ENCODE measurements around the gene ASCL2.

Gene ASCL2

GRCh38 chr11:2314525-2315394, 44.4 kb upstream of the ASCL2 start:
- H3K27ac ChIP-seq (ENCODE audit: insufficient read depth, low read depth, low read length, poor library complexity, severe bottlenecking), result no peak overlapping the region
- 82 to 83% methylated on average over 15 of the region's 16 CpGs for WGBS, 2 experiments
- no peak overlapping the region for H3K4me3 ChIP-seq (ENCODE audit: insufficient read depth, low read depth, low read length)
- no peaks in the 10 kb centered on the region for H3K27me3 ChIP-seq (ENCODE audit: control insufficient read depth, insufficient read depth, low read length, poor library complexity, severe bottlenecking)
- H3K36me3 ChIP-seq (ENCODE audit: control insufficient read depth, insufficient read depth, low read length), result no peaks in the 10 kb centered on the region
- H3K4me1 ChIP-seq (ENCODE audit: control insufficient read depth, insufficient read depth, low read length), result no peaks in the 10 kb centered on the region
- no peaks in the 10 kb centered on the region for H3K9me3 ChIP-seq (ENCODE audit: control insufficient read depth, low read length)

GRCh38 chr11:2314136-2314524, 43.7 kb upstream of the ASCL2 start:
- Histone ChIP-seq H3K36me3 (ENCODE audit: control insufficient read depth, insufficient read depth, low read length) (no peaks in the 10 kb centered on the region), H3K27ac (ENCODE audit: insufficient read depth, low read depth, low read length, poor library complexity, severe bottlenecking) (no peak overlapping the region), H3K4me1 (ENCODE audit: control insufficient read depth, insufficient read depth, low read length) (no peaks in the 10 kb centered on the region), H3K27me3 (ENCODE audit: control insufficient read depth, insufficient read depth, low read length, poor library complexity, severe bottlenecking) (no peaks in the 10 kb centered on the region), H3K9me3 (ENCODE audit: control insufficient read depth, low read length) (no peaks in the 10 kb centered on the region), H3K4me3 (ENCODE audit: insufficient read depth, low read depth, low read length) (no peak overlapping the region)
- WGBS, 2 experiments, result 95% methylated on average over 7 of the region's 7 CpGs

- Histone ChIP-seq H3K4me3 (ENCODE audit: insufficient read depth, low read depth, low read length) (no peak overlapping the region), H3K9me3 (ENCODE audit: control insufficient read depth, low read length) (no peaks in the 10 kb centered on the region), H3K4me1 (ENCODE audit: control insufficient read depth, insufficient read depth, low read length) (no peaks in the 10 kb centered on the region), H3K36me3 (ENCODE audit: control insufficient read depth, insufficient read depth, low read length) (no peaks in the 10 kb centered on the region), H3K27ac (ENCODE audit: insufficient read depth, low read depth, low read length, poor library complexity, severe bottlenecking) (no peak overlapping the region), H3K27me3 (ENCODE audit: control insufficient read depth, insufficient read depth, low read length, poor library complexity, severe bottlenecking) (no peaks in the 10 kb centered on the region)
- 93 to 94% methylated on average over 34 of the region's 34 CpGs for whole genome bisulfite sequencing, 2 experiments
Measured at GRCh38 chr11:2313051-2313951, 42.9 kb upstream of the ASCL2 start.

- no peaks in the 10 kb centered on the region for H3K36me3 ChIP-seq (ENCODE audit: control insufficient read depth, insufficient read depth, low read length)
- H3K4me1 ChIP-seq (ENCODE audit: control insufficient read depth, insufficient read depth, low read length), result no peaks in the 10 kb centered on the region
- H3K4me3 ChIP-seq (ENCODE audit: insufficient read depth, low read depth, low read length), result no peak overlapping the region
- no peaks in the 10 kb centered on the region for H3K9me3 ChIP-seq (ENCODE audit: control insufficient read depth, low read length)
- no peak overlapping the region for H3K27ac ChIP-seq (ENCODE audit: insufficient read depth, low read depth, low read length, poor library complexity, severe bottlenecking)
- 88 to 89% methylated on average over 22 of the region's 22 CpGs for WGBS, 2 experiments
- no peaks in the 10 kb centered on the region for H3K27me3 ChIP-seq (ENCODE audit: control insufficient read depth, insufficient read depth, low read length, poor library complexity, severe bottlenecking)
Measured at GRCh38 chr11:2312232-2313042, 42.0 kb upstream of the ASCL2 start.

- no peak overlapping the region for H3K4me3 ChIP-seq (ENCODE audit: insufficient read depth, low read depth, low read length)
- WGBS, 2 experiments, result 87 to 89% methylated on average over 21 of the region's 21 CpGs
- H3K27ac ChIP-seq (ENCODE audit: insufficient read depth, low read depth, low read length, poor library complexity, severe bottlenecking), result no peak overlapping the region
Measured at GRCh38 chr11:2311353-2312133, 41.2 kb upstream of the ASCL2 start.

GRCh38 chr11:2310786-2311352, 40.5 kb upstream of the ASCL2 start:
- no peaks in the 10 kb centered on the region for H3K27me3 ChIP-seq (ENCODE audit: control insufficient read depth, insufficient read depth, low read length, poor library complexity, severe bottlenecking)
- 84 to 86% methylated on average over 16 of the region's 16 CpGs for WGBS, 2 experiments
- H3K4me1 ChIP-seq (ENCODE audit: control insufficient read depth, insufficient read depth, low read length), result peaks cover 4% of the 10 kb centered on the region
- no peaks in the 10 kb centered on the region for H3K9me3 ChIP-seq (ENCODE audit: control insufficient read depth, low read length)
- no peak overlapping the region for H3K4me3 ChIP-seq (ENCODE audit: insufficient read depth, low read depth, low read length)
- no peaks in the 10 kb centered on the region for H3K36me3 ChIP-seq (ENCODE audit: control insufficient read depth, insufficient read depth, low read length)
- no peak overlapping the region for H3K27ac ChIP-seq (ENCODE audit: insufficient read depth, low read depth, low read length, poor library complexity, severe bottlenecking)

More at GRCh38 chr11:2311353-2312133, 41.2 kb upstream of the ASCL2 start:
- no peaks in the 10 kb centered on the region for H3K9me3 ChIP-seq (ENCODE audit: control insufficient read depth, low read length)
- H3K36me3 ChIP-seq (ENCODE audit: control insufficient read depth, insufficient read depth, low read length), result no peaks in the 10 kb centered on the region
- H3K4me1 ChIP-seq (ENCODE audit: control insufficient read depth, insufficient read depth, low read length), result peaks cover 4% of the 10 kb centered on the region
- no peaks in the 10 kb centered on the region for H3K27me3 ChIP-seq (ENCODE audit: control insufficient read depth, insufficient read depth, low read length, poor library complexity, severe bottlenecking)

- no peak overlapping the region for H3K27ac ChIP-seq (ENCODE audit: insufficient read depth, low read depth, low read length, poor library complexity, severe bottlenecking)
- no peaks in the 10 kb centered on the region for H3K9me3 ChIP-seq (ENCODE audit: control insufficient read depth, low read length)
- H3K27me3 ChIP-seq (ENCODE audit: control insufficient read depth, insufficient read depth, low read length, poor library complexity, severe bottlenecking), result no peaks in the 10 kb centered on the region
- peaks cover 4% of the 10 kb centered on the region for H3K4me1 ChIP-seq (ENCODE audit: control insufficient read depth, insufficient read depth, low read length)
- no peak overlapping the region for H3K4me3 ChIP-seq (ENCODE audit: insufficient read depth, low read depth, low read length)
- WGBS, 2 experiments, result 87 to 89% methylated on average over 16 of the region's 16 CpGs
- no peaks in the 10 kb centered on the region for H3K36me3 ChIP-seq (ENCODE audit: control insufficient read depth, insufficient read depth, low read length)
Measured at GRCh38 chr11:2310073-2310785, 39.8 kb upstream of the ASCL2 start.

GRCh38 chr11:2309251-2310072, 39.1 kb upstream of the ASCL2 start:
- Histone ChIP-seq H3K27ac (ENCODE audit: insufficient read depth, low read depth, low read length, poor library complexity, severe bottlenecking) (no peak overlapping the region), H3K9me3 (ENCODE audit: control insufficient read depth, low read length) (no peaks in the 10 kb centered on the region), H3K4me3 (ENCODE audit: insufficient read depth, low read depth, low read length) (no peak overlapping the region), H3K27me3 (ENCODE audit: control insufficient read depth, insufficient read depth, low read length, poor library complexity, severe bottlenecking) (no peaks in the 10 kb centered on the region), H3K4me1 (ENCODE audit: control insufficient read depth, insufficient read depth, low read length) (peaks cover 4% of the 10 kb centered on the region), H3K36me3 (ENCODE audit: control insufficient read depth, insufficient read depth, low read length) (no peaks in the 10 kb centered on the region)
- 82 to 83% methylated on average over 19 of the region's 19 CpGs for WGBS, 2 experiments

All from ectodermal cell (in vitro differentiated cells).